OCI-LY1 (cell line): Measurements from ENCODE around the gene DENND10.

ENCODE experiments used
- CTCF ChIP-seq: fragments of 200-600 bp; sonication (generic), shearing (Covaris generic); IDR thresholded peaks from 2 replicates; pipeline ENCODE4 v1.5.1; 2017; ENCODE audit warnings: mild to moderate bottlenecking, antibody characterized with exemption, low read length, moderate library complexity, mixed read lengths
- EZH2 ChIP-seq: fragments of 200-600 bp; sonication (generic), shearing (Covaris generic); IDR thresholded peaks from 2 replicates; pipeline ENCODE4 v1.8.0; 2017; ENCODE audit warnings: borderline replicate concordance, mixed run types, mild to moderate bottlenecking, antibody characterized with exemption, low read length, moderate library complexity, mixed read lengths

- no peak for TF ChIP-seq CTCF
- no peak for TF ChIP-seq EZH2
These were observed 70.2 kb downstream of the DENND10 start for GRCh38 chr10:119174109-119174508.
